HCT116 (cell line): ENCODE data around the gene ADIG. TPM values are rescaled to one million over a fixed set of nuclear protein-coding genes. Genes with fewer than 3 reads are reported as not detected.

Experiments used
- ATAC-seq: fragments of 200-7000 bp; cut with Tn5 transposase; 2 replicates; pipeline ENCODE4 v1.9.1; 2020; ENCODE audit warnings: mild to moderate bottlenecking, moderate library complexity
- BruUV-seq: library from RNA; stranded (reverse); fragments of 400-500 nt; replicated peaks from 2 replicates; lab custom pipeline; 2021; lab: Mats Ljungman, UMichigan
- CTCF ChIA-PET: fragments of 300-600 bp; sonication (Branson Sonifier 250); formaldehyde crosslinking; loops from one replicate; lab custom pipeline; 2021; ENCODE audit warnings: antibody characterized with exemption; lab: Charles Lee
- POLR2A ChIA-PET: fragments of 300-600, 350-600 bp; sonication (Branson Sonifier 250); formaldehyde crosslinking; loops from one replicate; lab custom pipeline; 2021; ENCODE audit warnings: antibody characterized with exemption; lab: Charles Lee
- RAD21 ChIA-PET, 2 experiments: fragments of 300-600 bp; sonication (Branson Sonifier 250); formaldehyde crosslinking; loops; one replicate each; lab custom pipeline; 2023; ENCODE audit warnings: low total read pairs in 2 of 2; ENCODE audit not compliant: uncharacterized antibody in 2 of 2, unreplicated experiment in 2 of 2, low non-redundant PET in 1 of 2; lab: Charles Lee
- DNase-seq: peaks from one replicate; pipeline ENCODE4 v3.0.0-alpha.2; 2010; ENCODE audit warnings: low read depth, low spot score
- H2AFZ ChIP-seq: fragments of 200-600 bp; shearing (Covaris generic), sonication (generic); 2 replicates; pipeline ENCODE4 v1.6.1; 2017; ENCODE audit warnings: low read depth, mixed run types, mixed read lengths, antibody characterized with exemption, low read length; ENCODE audit not compliant: poor library complexity, severe bottlenecking
- H3K27ac ChIP-seq: 2 replicates; pipeline ENCODE4 v1.5.1; 2012; ENCODE audit warnings: low read depth, low read length
- H3K27me3 ChIP-seq: fragments of 200-600 bp; sonication (generic); 2 replicates; pipeline ENCODE4 v1.6.1; 2016; ENCODE audit warnings: mixed run types, low read length, mixed read lengths; ENCODE audit not compliant: insufficient read depth
- H3K36me3 ChIP-seq, 2 experiments: fragments of 200-500 bp in 1 of 2; fragments of 200-600 bp in 1 of 2; sonication (Bioruptor generic) in 1 of 2; sonication (generic) in 1 of 2; 2 replicates each; pipeline versions ENCODE4 v1.5.1 to v1.6.1; 2014 to 2016; ENCODE audit warnings: low read length in 2 of 2, inconsistent platforms in 1 of 2, mixed read lengths in 1 of 2, mixed run types in 1 of 2; ENCODE audit not compliant: insufficient read depth in 2 of 2, control insufficient read depth in 1 of 2
- H3K4me1 ChIP-seq, 2 experiments: fragments of 200-600 bp in 1 of 2; sonication (generic) in 1 of 2; 2 replicates each; pipeline versions ENCODE4 v1.5.1 to v1.6.1; 2012 to 2017; ENCODE audit warnings: low read length in 2 of 2, inconsistent platforms in 1 of 2, mild to moderate bottlenecking in 1 of 2, mixed read lengths in 1 of 2, mixed run types in 1 of 2, moderate library complexity in 1 of 2; ENCODE audit not compliant: insufficient read depth in 2 of 2, control insufficient read depth in 1 of 2
- H3K4me2 ChIP-seq: fragments of 200-600 bp; sonication (generic); 2 replicates; pipeline ENCODE4 v1.6.1; 2017; ENCODE audit warnings: mixed run types, low read length, mixed read lengths
- H3K4me3 ChIP-seq, 2 experiments: fragments of 200-600 bp in 1 of 2; sonication (generic) in 1 of 2; replicated peaks in 1 of 2; 2 replicates each; pipeline ENCODE4 v1.5.1; 2011 to 2016; ENCODE audit warnings: low read length in 2 of 2, control low read depth in 1 of 2, low read depth in 1 of 2, mild to moderate bottlenecking in 1 of 2, mixed read lengths in 1 of 2, mixed run types in 1 of 2
- H3K79me2 ChIP-seq: fragments of 200-600 bp; sonication (generic); 2 replicates; pipeline ENCODE4 v1.6.1; 2017; ENCODE audit warnings: mild to moderate bottlenecking, mixed run types, low read length, moderate library complexity, mixed read lengths; ENCODE audit not compliant: insufficient read depth
- H3K9ac ChIP-seq: fragments of 200-600 bp; sonication (generic); 2 replicates; pipeline ENCODE4 v1.6.1; 2016; ENCODE audit warnings: low read length, mixed read lengths
- H3K9me2 ChIP-seq: fragments of 200-600 bp; sonication (generic), shearing (Covaris generic); 2 replicates; pipeline ENCODE4 v1.6.1; 2017; ENCODE audit warnings: mixed run types, mild to moderate bottlenecking, moderate library complexity; ENCODE audit not compliant: insufficient read depth
- H3K9me3 ChIP-seq, 2 experiments: fragments of 200-500 bp in 1 of 2; fragments of 200-600 bp in 1 of 2; sonication (Bioruptor generic) in 1 of 2; sonication (generic) in 1 of 2; 2 replicates each; pipeline ENCODE4 v1.6.1; 2014 to 2017; ENCODE audit warnings: low read length in 2 of 2, mixed read lengths in 2 of 2, inconsistent platforms in 1 of 2, low read depth in 1 of 2, mild to moderate bottlenecking in 1 of 2, mixed run types in 1 of 2, moderate library complexity in 1 of 2; ENCODE audit not compliant: control insufficient read depth in 1 of 2, insufficient read depth in 1 of 2
- H4K20me1 ChIP-seq: fragments of 200-600 bp; sonication (generic), shearing (Covaris generic); 2 replicates; pipeline ENCODE4 v1.6.1; 2017; ENCODE audit warnings: mixed run types, mild to moderate bottlenecking, moderate library complexity; ENCODE audit not compliant: insufficient read depth
- ATF3 ChIP-seq: IDR thresholded peaks from 2 replicates; pipeline ENCODE4 v1.6.1; 2012
- CBX3 ChIP-seq: IDR thresholded peaks from 2 replicates; pipeline ENCODE4 v1.6.1; 2012; ENCODE audit warnings: low read depth
- POLR2A ChIP-seq: IDR thresholded peaks from 2 replicates; pipeline ENCODE4 v1.7.0; 2011; ENCODE audit warnings: borderline replicate concordance; ENCODE audit not compliant: insufficient read depth, insufficient read length; ENCODE audit errors: extremely low read depth
- RAD21 ChIP-seq: IDR thresholded peaks from 2 replicates; pipeline ENCODE4 v1.6.1; 2012; ENCODE audit warnings: low read depth, mild to moderate bottlenecking
- SIN3A ChIP-seq: IDR thresholded peaks from 2 replicates; pipeline ENCODE4 v1.6.1; 2012; ENCODE audit warnings: low read depth
- SP1 ChIP-seq: IDR thresholded peaks from 2 replicates; pipeline ENCODE4 v1.6.1; 2012; ENCODE audit warnings: low read depth
- SRF ChIP-seq: IDR thresholded peaks from 2 replicates; pipeline ENCODE4 v1.6.1; 2012; ENCODE audit warnings: low read depth
- TCF7L2 ChIP-seq: IDR thresholded peaks from 2 replicates; pipeline ENCODE4 v1.7.0; 2011; ENCODE audit warnings: borderline replicate concordance, inconsistent platforms; ENCODE audit not compliant: insufficient read depth, insufficient read length; ENCODE audit errors: extremely low read depth
- ZBTB33 ChIP-seq: IDR thresholded peaks from 2 replicates; pipeline ENCODE4 v1.6.1; 2011; ENCODE audit warnings: mild to moderate bottlenecking, low read length, moderate library complexity; ENCODE audit not compliant: insufficient replicate concordance; ENCODE audit errors: extremely low read depth
- ZFX ChIP-seq: fragments of 450-650 bp; IDR thresholded peaks from 2 replicates; pipeline ENCODE4 v1.6.1; 2017
- ZNF274 ChIP-seq: fragments of 200-500 bp; sonication (Bioruptor generic); IDR thresholded peaks from 2 replicates; pipeline ENCODE4 v1.6.1; 2014; ENCODE audit warnings: mild to moderate bottlenecking, low read depth, low read length, inconsistent platforms
- intact Hi-C: fragments of 100-400 bp; cut with micrococcal nuclease; formaldehyde crosslinking; loops from 2 replicates; pipeline ENCODE4 v1.10.0; 2022
- total RNA-seq: library from RNA; stranded (reverse); gene quantifications from one replicate; pipeline ENCODE4 v1.2.1, GENCODE V29; 2021; ENCODE audit not compliant: unreplicated experiment
- TF ChIP-seq, protein P1 (sequence below): IDR thresholded peaks from 2 replicates; pipeline ENCODE4 v1.6.1; 2012; ENCODE audit warnings: low read depth

The ADIG gene
- total RNA-seq, 1 experiment from 2014 or later: not detected

DNA sequence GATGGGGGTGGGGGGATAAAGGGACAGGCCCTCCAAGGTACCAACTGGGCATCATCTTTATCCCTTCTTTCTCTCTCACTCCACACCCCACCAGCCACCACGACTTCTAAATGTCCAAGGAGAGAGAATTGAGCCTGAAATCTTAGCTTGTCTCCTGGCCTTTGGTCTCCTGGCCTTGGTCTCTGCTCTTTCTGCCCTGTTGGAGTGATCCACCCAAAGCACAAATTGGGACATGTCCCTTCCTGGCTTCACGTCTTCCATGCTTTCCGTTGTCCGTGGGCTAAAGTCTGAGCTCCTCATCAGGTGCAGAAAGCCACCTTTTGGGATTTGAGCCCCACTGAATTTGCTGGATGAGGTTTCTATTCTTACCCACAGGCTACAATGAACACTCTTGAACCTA is 8.4 kb downstream of the ADIG start (continued):
- TF ChIP-seq, protein P1, sequence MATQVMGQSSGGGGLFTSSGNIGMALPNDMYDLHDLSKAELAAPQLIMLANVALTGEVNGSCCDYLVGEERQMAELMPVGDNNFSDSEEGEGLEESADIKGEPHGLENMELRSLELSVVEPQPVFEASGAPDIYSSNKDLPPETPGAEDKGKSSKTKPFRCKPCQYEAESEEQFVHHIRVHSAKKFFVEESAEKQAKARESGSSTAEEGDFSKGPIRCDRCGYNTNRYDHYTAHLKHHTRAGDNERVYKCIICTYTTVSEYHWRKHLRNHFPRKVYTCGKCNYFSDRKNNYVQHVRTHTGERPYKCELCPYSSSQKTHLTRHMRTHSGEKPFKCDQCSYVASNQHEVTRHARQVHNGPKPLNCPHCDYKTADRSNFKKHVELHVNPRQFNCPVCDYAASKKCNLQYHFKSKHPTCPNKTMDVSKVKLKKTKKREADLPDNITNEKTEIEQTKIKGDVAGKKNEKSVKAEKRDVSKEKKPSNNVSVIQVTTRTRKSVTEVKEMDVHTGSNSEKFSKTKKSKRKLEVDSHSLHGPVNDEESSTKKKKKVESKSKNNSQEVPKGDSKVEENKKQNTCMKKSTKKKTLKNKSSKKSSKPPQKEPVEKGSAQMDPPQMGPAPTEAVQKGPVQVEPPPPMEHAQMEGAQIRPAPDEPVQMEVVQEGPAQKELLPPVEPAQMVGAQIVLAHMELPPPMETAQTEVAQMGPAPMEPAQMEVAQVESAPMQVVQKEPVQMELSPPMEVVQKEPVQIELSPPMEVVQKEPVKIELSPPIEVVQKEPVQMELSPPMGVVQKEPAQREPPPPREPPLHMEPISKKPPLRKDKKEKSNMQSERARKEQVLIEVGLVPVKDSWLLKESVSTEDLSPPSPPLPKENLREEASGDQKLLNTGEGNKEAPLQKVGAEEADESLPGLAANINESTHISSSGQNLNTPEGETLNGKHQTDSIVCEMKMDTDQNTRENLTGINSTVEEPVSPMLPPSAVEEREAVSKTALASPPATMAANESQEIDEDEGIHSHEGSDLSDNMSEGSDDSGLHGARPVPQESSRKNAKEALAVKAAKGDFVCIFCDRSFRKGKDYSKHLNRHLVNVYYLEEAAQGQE: no peak
- TF ChIP-seq ZBTB33: no peak
- TF ChIP-seq, all 23 proteins: peak for 0

GRCh38 chr20:38589967-38590675 is 9.1 kb downstream of the ADIG start:
- no peak overlapping the region for H2AFZ ChIP-seq
- DNase-seq (no peak), ATAC-seq (no peak)
- H3K4me1 ChIP-seq: no peaks in the 10 kb centered on the region
- H3K36me3 ChIP-seq: no peaks in the 10 kb centered on the region
- no peak overlapping the region for H3K4me3 ChIP-seq
- no TSS peak for BruUV-seq
- intact Hi-C loops: no loop called here
- CTCF ChIA-PET: no interaction called here
- H3K4me2 ChIP-seq: no peak overlapping the region
- H3K9me3 ChIP-seq: no peaks in the 10 kb centered on the region
- H3K27ac ChIP-seq: no peak overlapping the region
- no peak overlapping the region for H3K9ac ChIP-seq
- RAD21 ChIA-PET: no interaction called here
- POLR2A ChIA-PET: no interaction called here
- no peaks in the 10 kb centered on the region for H3K9me2 ChIP-seq
- no peaks in the 10 kb centered on the region for H3K27me3 ChIP-seq
- no peaks in the 10 kb centered on the region for H3K79me2 ChIP-seq
- H4K20me1 ChIP-seq: no peaks in the 10 kb centered on the region
- no peak for TF ChIP-seq ZNF274
- no peak for TF ChIP-seq CBX3
- no peak for TF ChIP-seq SP1
- TF ChIP-seq ZBTB33: no peak
- no peak for TF ChIP-seq SIN3A
- no peak for TF ChIP-seq POLR2A
- TF ChIP-seq TCF7L2: no peak
- no peak for TF ChIP-seq ATF3
- no peak for TF ChIP-seq RAD21
- no peak for TF ChIP-seq SRF
- TF ChIP-seq, protein P1: no peak
- TF ChIP-seq ZFX: no peak
